Ishikawa (cell line): Measurements from ENCODE around the gene PACSIN1.

Source experiments
- CEBPB ChIP-seq: IDR thresholded peaks from 2 replicates; pipeline ENCODE4 v1.6.1; 2012
- CREB1 ChIP-seq: IDR thresholded peaks from 2 replicates; pipeline ENCODE4 v1.6.1; 2012; ENCODE audit warnings: low read depth
- EGR1 ChIP-seq: IDR thresholded peaks from 2 replicates; pipeline ENCODE4 v1.6.1; 2012
- EP300 ChIP-seq: IDR thresholded peaks from 2 replicates; pipeline ENCODE4 v1.6.1; 2012; ENCODE audit warnings: borderline replicate concordance
- FOXM1 ChIP-seq: IDR thresholded peaks from 2 replicates; pipeline ENCODE4 v1.6.1; 2012; ENCODE audit warnings: low read depth, borderline replicate concordance
- NFIC ChIP-seq: IDR thresholded peaks from 2 replicates; pipeline ENCODE4 v1.6.1; 2012
- RAD21 ChIP-seq: IDR thresholded peaks from 2 replicates; pipeline ENCODE4 v1.6.1; 2012; ENCODE audit warnings: low read depth
- TAF1 ChIP-seq: IDR thresholded peaks from 2 replicates; pipeline ENCODE4 v1.6.1; 2012; ENCODE audit warnings: low read depth, mild to moderate bottlenecking
- TCF12 ChIP-seq: IDR thresholded peaks from 2 replicates; pipeline ENCODE4 v1.6.1; 2012; ENCODE audit warnings: low read depth
- TEAD4 ChIP-seq: IDR thresholded peaks from 2 replicates; pipeline ENCODE4 v1.6.1; 2012
- YY1 ChIP-seq: IDR thresholded peaks from 2 replicates; pipeline ENCODE4 v1.6.1; 2012; ENCODE audit warnings: low read depth
- ZBTB7A ChIP-seq: IDR thresholded peaks from 2 replicates; pipeline ENCODE4 v1.6.1; 2012; ENCODE audit warnings: low read depth
- TF ChIP-seq, protein P1 (sequence below): IDR thresholded peaks from 2 replicates; pipeline ENCODE4 v1.6.1; 2012; ENCODE audit warnings: low read depth, mild to moderate bottlenecking
- TF ChIP-seq, protein P2 (sequence below): IDR thresholded peaks from 2 replicates; pipeline ENCODE4 v1.6.1; 2012
- TF ChIP-seq, protein P3 (sequence below): IDR thresholded peaks from 2 replicates; pipeline ENCODE4 v1.6.1; 2012

The PACSIN1 gene

DNA sequence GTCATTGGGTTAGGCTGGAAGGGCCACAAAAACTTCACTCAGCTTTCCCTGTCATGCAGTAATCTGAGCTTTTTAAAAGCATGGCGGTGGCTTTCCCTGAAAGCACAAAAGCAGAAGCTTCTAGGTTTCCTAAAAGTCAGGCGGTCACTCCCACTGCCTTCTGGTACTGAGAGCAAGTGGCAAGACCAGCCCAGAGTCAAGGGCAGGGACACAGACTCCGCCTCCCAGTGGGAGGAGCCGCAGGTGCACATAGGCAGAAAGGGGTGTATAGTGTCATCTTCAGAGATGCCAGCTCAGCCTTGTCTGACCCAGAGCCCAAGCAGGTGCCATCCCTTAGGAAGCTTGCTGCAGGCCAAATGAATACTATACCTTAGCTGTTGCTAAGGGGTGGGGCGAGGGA is 18.0 kb upstream of the PACSIN1 start:
- TF ChIP-seq TAF1: no peak
- no peak for TF ChIP-seq NFIC
- no peak for TF ChIP-seq RAD21
- no peak for TF ChIP-seq TCF12

GRCh38 chr6:34451192-34451591 is 14.7 kb upstream of the PACSIN1 start:
- TF ChIP-seq EGR1: no peak
- TF ChIP-seq, protein P1, sequence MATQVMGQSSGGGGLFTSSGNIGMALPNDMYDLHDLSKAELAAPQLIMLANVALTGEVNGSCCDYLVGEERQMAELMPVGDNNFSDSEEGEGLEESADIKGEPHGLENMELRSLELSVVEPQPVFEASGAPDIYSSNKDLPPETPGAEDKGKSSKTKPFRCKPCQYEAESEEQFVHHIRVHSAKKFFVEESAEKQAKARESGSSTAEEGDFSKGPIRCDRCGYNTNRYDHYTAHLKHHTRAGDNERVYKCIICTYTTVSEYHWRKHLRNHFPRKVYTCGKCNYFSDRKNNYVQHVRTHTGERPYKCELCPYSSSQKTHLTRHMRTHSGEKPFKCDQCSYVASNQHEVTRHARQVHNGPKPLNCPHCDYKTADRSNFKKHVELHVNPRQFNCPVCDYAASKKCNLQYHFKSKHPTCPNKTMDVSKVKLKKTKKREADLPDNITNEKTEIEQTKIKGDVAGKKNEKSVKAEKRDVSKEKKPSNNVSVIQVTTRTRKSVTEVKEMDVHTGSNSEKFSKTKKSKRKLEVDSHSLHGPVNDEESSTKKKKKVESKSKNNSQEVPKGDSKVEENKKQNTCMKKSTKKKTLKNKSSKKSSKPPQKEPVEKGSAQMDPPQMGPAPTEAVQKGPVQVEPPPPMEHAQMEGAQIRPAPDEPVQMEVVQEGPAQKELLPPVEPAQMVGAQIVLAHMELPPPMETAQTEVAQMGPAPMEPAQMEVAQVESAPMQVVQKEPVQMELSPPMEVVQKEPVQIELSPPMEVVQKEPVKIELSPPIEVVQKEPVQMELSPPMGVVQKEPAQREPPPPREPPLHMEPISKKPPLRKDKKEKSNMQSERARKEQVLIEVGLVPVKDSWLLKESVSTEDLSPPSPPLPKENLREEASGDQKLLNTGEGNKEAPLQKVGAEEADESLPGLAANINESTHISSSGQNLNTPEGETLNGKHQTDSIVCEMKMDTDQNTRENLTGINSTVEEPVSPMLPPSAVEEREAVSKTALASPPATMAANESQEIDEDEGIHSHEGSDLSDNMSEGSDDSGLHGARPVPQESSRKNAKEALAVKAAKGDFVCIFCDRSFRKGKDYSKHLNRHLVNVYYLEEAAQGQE: no peak
- no peak for TF ChIP-seq TCF12
- no peak for TF ChIP-seq YY1
- TF ChIP-seq ZBTB7A: no peak
- TF ChIP-seq CREB1: no peak
- no peak for TF ChIP-seq NFIC

DNA sequence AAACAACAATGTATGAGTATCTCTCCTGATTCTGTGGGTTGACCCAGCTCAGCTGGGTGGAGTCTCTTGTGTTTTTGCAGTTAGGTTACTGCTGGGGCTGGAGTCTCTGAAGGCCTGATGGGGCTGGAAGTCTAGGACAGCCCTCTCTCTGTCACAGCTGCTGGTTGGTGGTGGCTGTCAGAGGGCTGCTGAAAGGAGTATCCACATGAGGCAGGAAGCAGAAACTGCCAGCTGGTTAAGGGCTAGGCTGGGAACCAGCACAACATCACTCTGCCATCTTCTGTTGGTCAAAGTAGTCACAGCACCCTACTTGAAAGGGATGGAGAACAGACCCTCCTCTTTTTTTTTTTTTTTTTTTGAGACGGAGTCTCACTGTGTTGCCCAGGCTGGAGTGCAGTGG is 10.0 kb upstream of the PACSIN1 start:
- TF ChIP-seq, protein P2, sequence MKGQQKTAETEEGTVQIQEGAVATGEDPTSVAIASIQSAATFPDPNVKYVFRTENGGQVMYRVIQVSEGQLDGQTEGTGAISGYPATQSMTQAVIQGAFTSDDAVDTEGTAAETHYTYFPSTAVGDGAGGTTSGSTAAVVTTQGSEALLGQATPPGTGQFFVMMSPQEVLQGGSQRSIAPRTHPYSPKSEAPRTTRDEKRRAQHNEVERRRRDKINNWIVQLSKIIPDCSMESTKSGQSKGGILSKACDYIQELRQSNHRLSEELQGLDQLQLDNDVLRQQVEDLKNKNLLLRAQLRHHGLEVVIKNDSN: no peak
- TF ChIP-seq TCF12 (no peak), RAD21 (no peak), CREB1 (no peak), EGR1 (no peak), TAF1 (no peak), ZBTB7A (no peak), CEBPB (no peak), YY1 (no peak), NFIC (no peak), FOXM1 (no peak), EP300 (no peak)
- TF ChIP-seq, protein P3, sequence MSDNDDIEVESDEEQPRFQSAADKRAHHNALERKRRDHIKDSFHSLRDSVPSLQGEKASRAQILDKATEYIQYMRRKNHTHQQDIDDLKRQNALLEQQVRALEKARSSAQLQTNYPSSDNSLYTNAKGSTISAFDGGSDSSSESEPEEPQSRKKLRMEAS: no peak
- TF ChIP-seq, protein P1: no peak

GRCh38 chr6:34457382-34457741 is 8.5 kb upstream of the PACSIN1 start:
- TF ChIP-seq TAF1: no peak
- TF ChIP-seq EP300: no peak
- TF ChIP-seq CEBPB: no peak
- no peak for TF ChIP-seq RAD21
- TF ChIP-seq, protein P3: no peak
- TF ChIP-seq ZBTB7A: no peak
- TF ChIP-seq, protein P1: no peak
- TF ChIP-seq NFIC: no peak

GRCh38 chr6:34457742-34458735 is 7.8 kb upstream of the PACSIN1 start:
- no peak for TF ChIP-seq EGR1
- TF ChIP-seq ZBTB7A: no peak
- no peak for TF ChIP-seq TCF12
- no peak for TF ChIP-seq TEAD4
- TF ChIP-seq TAF1: no peak
- TF ChIP-seq FOXM1: no peak
- TF ChIP-seq CEBPB: no peak
- TF ChIP-seq, protein P2: no peak
- no peak for TF ChIP-seq YY1
- no peak for TF ChIP-seq RAD21
- TF ChIP-seq CREB1: no peak
- TF ChIP-seq, protein P3: no peak
- TF ChIP-seq, protein P1: no peak
